Pancreas (tissue), 10 donors: Measurements from ENCODE around the gene IBA57. TPM values are rescaled to one million over a fixed set of nuclear protein-coding genes. Genes with fewer than 3 reads are reported as not detected.
A peak's percentile ranks its signal among the peaks of the same experiment; 100 is the strongest.

Source experiments
- ATAC-seq, 4 donors: fragments of 200-7000 bp; cut with Tn5 transposase; one replicate each; pipeline versions ENCODE4 v1.8.0 to v1.9.1; 2020; ENCODE audit warnings: mild to moderate bottlenecking in 4 of 4, moderate library complexity in 4 of 4
- DNase-seq, 6 donors: peaks; one replicate each; pipeline ENCODE4 v3.0.0-alpha.2; 2020
- FAIRE-seq: peaks from 2 replicates; lab custom pipeline; 2012; peaks lifted over from hg19 to GRCh38; lab: Jason Lieb, UNC
- H3K27ac ChIP-seq, 4 donors: fragments of 200-600 bp; sonication (generic); 1 replicate in 3 of 4; 2 replicates in 1 of 4; pipeline versions ENCODE4 v1.5.0 to v1.8.0; 2020
- H3K27me3 ChIP-seq, 4 donors: fragments of 200-600 bp; one replicate each; pipeline ENCODE4 v1.8.0; 2021
- H3K36me3 ChIP-seq, 3 donors: fragments of 200-600 bp; sonication (generic) in 1 of 3; one replicate each; pipeline versions ENCODE4 v1.5.0 to v1.8.0; 2020 to 2021
- H3K4me1 ChIP-seq, 3 donors: fragments of 200-600 bp; one replicate each; pipeline ENCODE4 v1.8.0; 2021
- H3K4me3 ChIP-seq, 4 donors: fragments of 200-600 bp; sonication (generic) in 2 of 4; one replicate each; pipeline versions ENCODE4 v1.5.0 to v1.8.0; 2020 to 2021
- H3K9me3 ChIP-seq, 4 donors: fragments of 200-600 bp; one replicate each; pipeline ENCODE4 v1.8.0; 2021
- WGBS, 2 donors: extraction: QIAGEN DNeasy Blood & Tissue Kit; methylation state at CpG; one replicate each; pipeline ENCODE4 v1.1.7; 2013; 5-methylcytosine and 5-hydroxymethylcytosine counted together
- intact Hi-C, 3 donors: fragments of 100-400 bp; cut with DNase I; formaldehyde crosslinking; loops; one replicate each; pipeline versions ENCODE4 v1.11.1 to v1.14.2; 2022
- polyA plus RNA-seq, 2 donors: library from polyadenylated mRNA; stranded (reverse); fragments of 200-250 nt; gene quantifications; one replicate each; pipeline ENCODE4 v1.2.3, GENCODE V29; 2013
- total RNA-seq, 6 donors: library from RNA; stranded (reverse); fragmentation: NEBNext Ultra II Directional in 4 of 6; extraction: Animal tissue kit (Norgen Biotek cat#: 25700) in 4 of 6; gene quantifications; one replicate each; pipeline versions ENCODE4 v1.2.1 to v1.2.4, GENCODE V29; 2021 to 2023
- TF ChIP-seq, protein P1 (sequence below), 4 donors: fragments of 200-600 bp; sonication (generic) in 3 of 4; IDR thresholded peaks; one replicate each; pipeline versions ENCODE4 v1.5.0 to v1.8.0; 2021; ENCODE audit warnings: antibody characterized with exemption in 4 of 4
- donor health status: healthy with polysubstance abuse.
- donor health status: DM: no; HTN: no; CAD: no; lungs with moderate emphysema.
- donor health status: DM: no; HTN: no; CAD: no.
- donor health status: control.
- donor health status: control.
- donor health status: Bipolar disorder and iron deficiency.
- donor health status: DM: yes; HTN: yes; CAD: no.
- donor health status: DM: no; HTN: no; CAD: no.
- donor health status: DM: no; HTN: no; CAD: no.
- donor health status: DM: yes; HTN: yes; CAD: no.

Gene IBA57
- total and polyA plus RNA-seq, 8 donors: 2.4 to 14.4 (median 7.0) TPM

DNA sequence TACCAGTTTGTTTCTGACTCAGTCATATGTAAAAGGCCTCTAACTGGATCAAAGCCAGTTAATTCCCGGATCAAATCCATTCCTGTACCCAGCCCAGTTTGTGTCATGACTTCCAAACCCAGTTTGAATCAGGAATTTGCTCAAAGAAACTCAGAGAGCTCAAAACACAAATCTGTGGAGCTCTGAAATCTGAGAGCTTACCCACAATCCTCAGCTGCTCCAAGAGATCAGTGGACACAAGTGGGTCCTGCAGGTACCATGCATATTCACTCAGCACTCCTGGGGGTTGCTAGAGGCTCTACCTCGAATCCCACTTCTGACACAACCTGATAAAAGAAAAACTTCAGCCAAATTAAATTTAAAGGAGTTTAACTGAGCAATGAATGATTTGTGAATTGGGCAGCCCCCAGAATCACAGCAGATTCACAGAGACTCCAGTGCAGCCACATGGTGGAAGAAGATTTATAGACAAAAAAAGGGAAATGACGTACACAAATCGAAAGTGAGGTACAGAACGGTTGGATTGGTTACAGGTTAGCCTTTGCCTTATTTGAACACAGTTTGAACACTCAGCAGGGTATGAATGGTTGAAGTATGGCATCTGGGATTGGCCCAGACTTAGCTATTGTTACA, 44.6 kb upstream of the IBA57 start:
- intact Hi-C loops: no loop called here
- no peaks in the 10 kb centered on the region for H3K27me3 ChIP-seq
- no peaks in the 10 kb centered on the region for H3K36me3 ChIP-seq
- H3K4me1 ChIP-seq: no peaks in the 10 kb centered on the region
- no peak for DNase-seq
- TF ChIP-seq, protein P1, sequence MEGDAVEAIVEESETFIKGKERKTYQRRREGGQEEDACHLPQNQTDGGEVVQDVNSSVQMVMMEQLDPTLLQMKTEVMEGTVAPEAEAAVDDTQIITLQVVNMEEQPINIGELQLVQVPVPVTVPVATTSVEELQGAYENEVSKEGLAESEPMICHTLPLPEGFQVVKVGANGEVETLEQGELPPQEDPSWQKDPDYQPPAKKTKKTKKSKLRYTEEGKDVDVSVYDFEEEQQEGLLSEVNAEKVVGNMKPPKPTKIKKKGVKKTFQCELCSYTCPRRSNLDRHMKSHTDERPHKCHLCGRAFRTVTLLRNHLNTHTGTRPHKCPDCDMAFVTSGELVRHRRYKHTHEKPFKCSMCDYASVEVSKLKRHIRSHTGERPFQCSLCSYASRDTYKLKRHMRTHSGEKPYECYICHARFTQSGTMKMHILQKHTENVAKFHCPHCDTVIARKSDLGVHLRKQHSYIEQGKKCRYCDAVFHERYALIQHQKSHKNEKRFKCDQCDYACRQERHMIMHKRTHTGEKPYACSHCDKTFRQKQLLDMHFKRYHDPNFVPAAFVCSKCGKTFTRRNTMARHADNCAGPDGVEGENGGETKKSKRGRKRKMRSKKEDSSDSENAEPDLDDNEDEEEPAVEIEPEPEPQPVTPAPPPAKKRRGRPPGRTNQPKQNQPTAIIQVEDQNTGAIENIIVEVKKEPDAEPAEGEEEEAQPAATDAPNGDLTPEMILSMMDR (IDR thresholded peaks at IDR 0.05): no peak
- no peak for FAIRE-seq
- no peak for ATAC-seq
- 69 to 74% methylated on average over 5 of the region's 5 CpGs for WGBS, 2 donors
- no peak overlapping the region for H3K4me3 ChIP-seq
- no peaks in the 10 kb centered on the region for H3K9me3 ChIP-seq
- H3K27ac ChIP-seq: no peak overlapping the region

DNA sequence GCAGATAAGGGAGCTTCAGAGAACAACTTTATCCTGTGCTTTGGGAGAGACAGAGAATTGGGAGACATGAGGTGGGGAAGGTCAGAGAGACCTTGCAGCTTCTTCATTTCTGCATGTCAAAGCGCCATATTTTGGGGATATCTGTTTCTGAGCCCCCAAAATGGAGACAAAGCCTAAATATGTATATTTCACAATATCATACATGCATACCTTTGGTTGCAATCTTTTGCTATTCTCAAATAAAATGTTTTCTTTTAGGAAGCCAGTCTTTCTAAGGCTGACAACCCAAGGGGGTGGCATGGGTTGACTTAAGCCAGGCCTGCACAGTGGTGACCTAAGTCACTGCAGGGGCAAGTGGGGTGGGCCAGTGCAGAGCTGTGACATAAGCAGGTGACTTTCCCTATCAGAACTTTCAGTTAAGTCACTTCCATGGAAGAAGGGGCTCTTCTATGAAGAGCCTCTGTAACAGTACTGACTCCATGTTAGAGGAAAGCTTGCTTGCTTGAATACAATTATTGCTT, 42.6 kb upstream of the IBA57 start:
- Histone ChIP-seq H3K9me3 (no peaks in the 10 kb centered on the region), H3K27me3 (no peaks in the 10 kb centered on the region), H3K36me3 (no peaks in the 10 kb centered on the region), H3K27ac (no peak overlapping the region), H3K4me1 (no peaks in the 10 kb centered on the region), H3K4me3 (no peak overlapping the region)
- no peak for DNase-seq
- intact Hi-C loops: no loop called here
- WGBS, 2 donors: 69 to 90% methylated on average over 1 of the region's 1 CpG
- no peak for ATAC-seq
- no peak for FAIRE-seq
- TF ChIP-seq, protein P1 (IDR thresholded peaks at IDR 0.05): no peak

DNA sequence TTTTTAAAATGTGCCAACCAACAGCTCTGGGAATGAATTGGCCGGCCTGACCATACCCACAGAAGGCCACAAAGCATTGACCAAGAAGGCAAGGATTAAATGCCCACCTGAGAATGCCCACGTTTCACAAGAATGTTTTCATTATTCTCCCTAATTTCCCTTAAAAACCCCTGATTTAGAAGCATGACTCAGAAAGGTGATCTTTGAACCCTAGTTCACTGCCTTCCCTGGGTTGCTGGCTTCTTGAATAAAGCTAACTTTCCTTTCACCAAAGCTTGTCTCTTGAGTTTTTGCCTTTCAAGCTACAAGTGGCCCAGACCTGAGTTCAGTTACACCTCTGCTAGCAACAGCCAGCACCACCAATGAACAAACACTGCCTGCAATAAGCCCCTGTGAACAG, 42.1 kb upstream of the IBA57 start:
- Histone ChIP-seq H3K27me3 (no peaks in the 10 kb centered on the region), H3K36me3 (no peaks in the 10 kb centered on the region), H3K4me3 (no peak overlapping the region), H3K4me1 (no peaks in the 10 kb centered on the region), H3K9me3 (no peaks in the 10 kb centered on the region), H3K27ac (no peak overlapping the region)
- 64 to 75% methylated on average over 2 of the region's 2 CpGs for WGBS, 2 donors
- FAIRE-seq: no peak
- TF ChIP-seq, protein P1 (IDR thresholded peaks at IDR 0.05): no peak
- no peak for ATAC-seq
- intact Hi-C loops: no loop called here
- DNase-seq: no peak

DNA sequence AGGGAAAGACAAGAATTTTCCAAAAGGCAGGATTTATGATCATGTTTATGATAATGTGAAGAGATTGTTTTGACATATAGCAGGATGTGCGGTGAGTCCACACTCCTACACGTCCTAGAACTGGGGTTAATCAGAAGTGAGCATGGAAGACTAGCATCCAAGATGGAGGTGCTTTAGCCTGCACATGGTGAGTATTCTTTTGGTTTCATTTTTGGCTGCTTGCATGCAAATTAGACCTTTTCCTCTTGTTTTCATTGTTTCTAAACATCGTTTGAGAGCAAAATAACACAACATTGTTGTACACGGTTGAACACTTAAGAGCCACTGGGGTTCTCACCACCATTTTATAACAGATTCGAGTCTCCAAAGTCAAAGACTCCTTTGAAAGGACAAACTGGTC, 40.4 kb upstream of the IBA57 start:
- TF ChIP-seq, protein P1 (IDR thresholded peaks at IDR 0.05): no peak

DNA sequence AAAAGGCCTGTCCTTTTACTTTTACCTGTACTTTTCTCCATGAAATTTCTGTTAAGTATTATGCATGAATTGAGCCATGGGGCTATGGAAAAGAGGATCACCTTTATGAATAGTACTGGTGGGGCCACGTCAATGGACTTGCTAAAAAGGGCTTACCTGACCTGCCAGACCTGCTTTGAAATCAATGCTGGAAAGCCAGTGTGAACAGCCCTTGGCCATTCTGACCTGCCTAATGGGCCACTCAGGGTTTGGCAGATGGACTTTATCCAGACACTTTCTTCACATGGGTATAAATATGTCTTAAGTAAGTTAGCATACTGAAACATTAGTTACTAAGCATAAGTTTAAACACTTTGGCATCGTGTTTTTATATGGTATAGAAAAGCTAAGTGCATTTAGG, 33.8 kb upstream of the IBA57 start:
- no peak overlapping the region for H3K4me3 ChIP-seq
- no peaks in the 10 kb centered on the region for H3K9me3 ChIP-seq
- peak overlapping the region; percentile 47 to 74 (median 64) for H3K27ac ChIP-seq
- ATAC-seq: peak in 3 of 4 donors; percentile 5 to 15 (median 7)
- no peak for DNase-seq
- H3K27me3 ChIP-seq: no peaks in the 10 kb centered on the region
- H3K36me3 ChIP-seq: no peaks in the 10 kb centered on the region
- intact Hi-C loops: no loop called here
- FAIRE-seq: no peak
- 66 to 67% methylated on average over 2 of the region's 2 CpGs for WGBS, 2 donors
- no peaks in the 10 kb centered on the region for H3K4me1 ChIP-seq
- TF ChIP-seq, protein P1 (IDR thresholded peaks at IDR 0.05): no peak

More for the DNA sequence above, 40.4 kb upstream of the IBA57 start:
- H3K36me3 ChIP-seq: no peaks in the 10 kb centered on the region
- no peaks in the 10 kb centered on the region for H3K27me3 ChIP-seq
- DNase-seq (no peak), ATAC-seq (no peak), FAIRE-seq (no peak)
- no peaks in the 10 kb centered on the region for H3K4me1 ChIP-seq
- intact Hi-C loops: no loop called here
- H3K4me3 ChIP-seq: no peak overlapping the region
- WGBS, 2 donors: 72 to 82% methylated on average over 5 of the region's 5 CpGs
- H3K9me3 ChIP-seq: no peaks in the 10 kb centered on the region
- no peak overlapping the region for H3K27ac ChIP-seq
